GM21723 (cell line): ENCODE results near the gene SORCS2.

Experiments
- ATAC-seq: cut with Tn5 transposase; IDR thresholded peaks from one replicate; pipeline ENCODE4 v1.9.1; 2021; ENCODE audit warnings: mild to moderate bottlenecking, moderate library complexity; ENCODE audit not compliant: unreplicated experiment

The SORCS2 gene

DNA sequence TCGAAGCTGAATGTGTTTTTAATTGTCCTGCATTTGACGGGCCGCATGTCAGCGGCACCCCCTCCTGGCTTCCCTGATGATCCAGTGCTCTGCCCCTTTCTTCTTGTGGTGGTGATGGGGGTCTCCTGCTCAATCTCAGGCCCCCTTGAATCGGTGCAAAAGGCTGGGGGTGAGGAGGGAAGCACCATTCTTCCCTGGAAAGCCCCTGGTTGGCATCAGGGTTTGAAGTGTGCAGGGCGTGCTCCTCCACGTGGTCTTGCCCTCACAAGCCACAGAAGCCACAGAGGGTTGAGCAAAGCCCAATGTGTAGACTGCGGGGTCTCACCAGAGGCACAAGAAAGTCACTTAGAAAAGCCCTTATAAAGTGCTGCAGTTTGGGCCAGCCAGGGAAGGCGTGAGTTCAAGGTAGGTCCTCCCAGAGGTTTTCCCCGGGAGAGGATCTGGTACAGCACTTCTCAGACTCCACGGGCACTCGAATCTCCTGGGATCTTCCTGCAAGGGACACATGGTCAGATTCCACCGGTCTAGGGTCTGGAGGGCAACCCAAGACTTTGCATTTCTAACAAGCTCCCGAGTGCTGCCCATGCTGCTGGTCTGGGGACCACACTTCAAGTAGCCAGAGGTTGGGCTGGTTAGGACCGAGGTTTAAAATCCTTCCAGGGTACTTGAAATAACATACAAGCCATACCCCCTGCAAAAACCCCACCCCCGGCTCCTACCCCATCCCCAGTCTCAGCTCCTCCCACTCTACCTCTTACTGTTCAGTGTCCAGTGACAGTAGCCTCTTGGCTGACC lies 207.3 kb downstream of the SORCS2 start:
- ATAC-seq: no peak

DNA sequence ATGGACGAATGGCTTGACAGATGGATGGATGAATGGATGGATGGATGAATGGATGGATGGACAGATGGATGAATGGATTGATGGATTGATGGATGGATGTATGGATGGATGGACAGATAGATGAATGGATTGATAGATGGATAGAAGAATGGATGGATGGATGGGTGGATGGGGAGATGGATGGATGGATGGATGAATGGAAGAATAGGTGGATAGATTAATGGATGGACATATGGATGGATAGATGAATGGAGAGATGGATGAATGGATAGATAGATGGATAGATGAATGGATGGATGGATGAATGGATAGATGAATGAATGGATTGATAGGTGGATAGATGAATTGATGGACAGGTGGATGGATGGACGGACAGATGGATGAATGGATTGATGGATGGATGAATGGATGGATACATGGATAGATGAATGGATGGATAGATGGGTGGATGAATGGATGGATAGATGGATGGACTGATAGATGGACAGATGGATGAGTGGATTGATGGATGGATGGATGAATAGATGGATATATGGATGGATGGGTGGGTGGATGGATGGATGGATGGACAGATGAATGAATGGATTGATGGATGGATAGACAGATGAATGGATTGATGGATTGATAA lies 208.4 kb downstream of the SORCS2 start:
- ATAC-seq: no peak

DNA sequence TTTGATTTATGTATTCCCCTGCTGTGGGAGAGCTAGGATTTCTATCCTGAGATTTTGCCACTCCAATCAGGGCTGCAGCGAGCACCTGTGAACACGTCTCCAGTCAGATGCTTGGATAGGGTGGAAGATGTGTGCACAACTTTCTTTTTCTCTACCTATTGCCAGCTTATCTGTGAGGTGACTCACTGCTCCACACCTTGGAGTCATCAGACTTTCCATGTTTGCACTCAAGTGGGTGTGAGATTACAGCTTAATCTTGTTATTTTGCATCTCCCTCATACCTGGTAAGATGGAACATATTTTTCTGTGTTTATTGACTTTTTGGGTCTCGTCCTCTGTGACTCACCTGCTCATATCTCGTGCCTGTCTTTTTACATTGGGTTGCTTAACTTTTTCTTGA lies 210.2 kb downstream of the SORCS2 start:
- ATAC-seq: no peak

DNA sequence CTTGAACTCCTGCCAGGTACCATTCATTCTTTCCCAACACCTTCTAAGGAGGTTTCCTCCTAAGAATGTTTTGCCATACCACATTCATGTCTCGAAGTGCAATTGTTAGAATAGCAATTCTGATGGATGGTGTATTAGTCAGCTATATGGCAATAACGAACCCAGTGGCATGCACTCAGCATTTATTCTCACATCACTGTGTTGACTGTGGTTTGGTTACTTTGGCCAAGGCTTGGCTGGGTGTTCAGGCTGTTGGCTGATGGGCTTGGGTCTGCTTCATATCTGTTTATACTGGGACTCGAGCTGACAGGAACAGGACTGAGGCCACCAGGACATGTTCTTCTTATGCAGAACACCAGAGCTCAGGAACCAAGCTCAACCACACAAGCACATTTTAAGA lies 210.7 kb downstream of the SORCS2 start:
- ATAC-seq: no peak

DNA sequence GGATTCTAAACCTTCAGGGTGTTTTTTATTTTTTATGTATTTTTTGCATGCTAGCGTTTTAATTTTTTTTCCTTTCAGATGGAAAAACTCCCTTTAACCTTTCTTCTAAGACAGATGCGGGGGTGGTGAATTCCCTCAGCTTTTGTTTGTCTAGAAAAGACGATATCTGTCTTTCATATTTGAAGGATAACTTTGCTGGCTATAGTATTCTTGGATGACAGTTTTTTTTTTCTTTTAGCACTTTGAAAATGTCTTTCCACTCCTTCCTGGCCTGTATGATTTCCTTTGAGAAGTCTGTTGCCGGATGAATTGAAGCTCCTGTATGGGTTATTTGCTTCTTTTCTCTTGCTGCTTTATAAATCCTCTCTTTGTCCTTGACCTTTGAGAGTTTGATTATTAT lies 215.8 kb downstream of the SORCS2 start:
- ATAC-seq: no peak

DNA sequence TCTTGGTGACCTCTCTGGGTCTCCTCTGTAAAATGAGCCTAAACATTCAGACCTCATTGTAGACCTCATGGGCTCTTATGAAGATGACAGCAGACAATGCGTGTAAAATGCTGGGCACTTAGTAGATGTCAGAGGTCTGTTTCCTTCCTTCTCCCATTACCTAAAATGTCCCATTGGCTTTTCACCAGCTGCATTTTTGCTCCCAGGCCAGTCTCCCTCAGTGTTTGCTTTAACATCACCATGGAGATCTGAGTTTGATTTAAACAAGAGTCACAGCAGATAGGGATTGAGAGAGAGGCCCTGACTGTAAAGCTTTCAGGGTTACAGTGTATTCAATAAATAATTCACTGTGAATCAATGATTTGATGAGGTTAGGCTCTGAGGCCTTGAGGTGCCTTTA lies 218.1 kb downstream of the SORCS2 start:
- no peak for ATAC-seq

DNA sequence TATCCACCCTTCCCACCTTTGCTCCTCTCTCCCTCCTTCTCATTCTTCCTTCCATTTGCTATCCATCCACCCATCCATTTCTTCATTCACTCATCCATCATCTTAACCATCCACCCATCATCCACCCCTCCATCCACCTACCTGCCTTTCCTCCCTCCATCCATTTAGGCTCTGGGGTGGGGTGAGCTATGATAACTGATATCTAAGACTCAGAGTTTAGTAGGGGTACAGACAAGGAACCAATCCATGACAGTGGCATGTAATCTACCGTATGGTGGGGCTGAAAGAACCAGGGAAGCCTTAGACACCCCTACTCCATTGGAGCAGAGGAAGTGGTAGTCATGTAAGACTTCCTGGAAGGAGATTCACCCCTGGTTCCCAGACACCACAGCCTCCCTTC lies 219.2 kb downstream of the SORCS2 start:
- no peak for ATAC-seq

DNA sequence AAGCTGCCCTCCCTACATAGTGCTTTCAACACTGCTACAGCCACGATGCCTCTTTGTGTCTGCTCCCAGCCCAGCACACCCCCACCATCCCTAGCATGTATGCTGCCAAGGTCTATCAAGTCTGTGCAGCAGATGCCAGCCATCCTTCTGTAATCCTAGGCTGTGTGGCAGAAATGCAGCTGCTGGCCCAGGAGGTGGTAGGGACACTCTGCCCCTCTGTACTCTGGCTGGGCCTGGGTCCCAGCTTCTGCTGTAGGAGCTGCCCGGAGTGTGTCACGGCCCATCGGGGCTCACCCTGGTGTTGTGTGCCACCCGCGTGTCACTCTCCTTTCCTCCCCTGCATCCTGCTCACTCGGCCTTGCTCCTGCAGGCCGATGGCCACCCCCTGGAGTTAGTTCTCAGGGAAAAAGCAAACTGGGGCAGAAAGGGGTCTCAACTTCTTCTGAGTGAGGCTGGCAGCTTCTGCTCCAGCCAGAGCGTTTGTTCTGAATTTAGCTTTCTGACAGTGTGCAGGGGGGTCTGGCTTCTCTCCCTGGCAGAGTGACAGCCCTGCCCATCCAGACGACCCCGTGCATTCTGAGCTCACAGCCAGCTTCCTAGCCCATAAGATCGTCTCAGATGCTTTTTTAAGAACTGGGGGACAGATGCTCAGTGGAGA lies 219.7 kb downstream of the SORCS2 start:
- no peak for ATAC-seq

DNA sequence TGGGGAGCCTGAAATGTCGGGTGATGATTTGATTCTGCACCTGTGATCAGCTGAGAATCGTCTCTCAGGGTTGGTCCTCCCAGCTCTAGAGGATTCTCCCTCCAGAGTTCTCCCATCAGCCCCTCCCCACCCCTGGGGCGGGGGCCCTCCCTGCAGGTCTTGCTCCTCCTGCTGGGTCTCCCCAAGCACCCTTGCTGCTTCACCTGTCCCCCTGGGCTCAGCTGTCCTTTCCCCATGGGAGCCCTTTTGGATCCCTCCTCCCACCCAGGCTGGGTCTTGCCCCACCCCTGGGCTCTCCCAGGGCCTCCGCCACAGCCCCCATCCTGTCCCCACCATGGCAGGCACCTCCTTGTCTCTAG lies 220.2 kb downstream of the SORCS2 start:
- ATAC-seq: no peak

DNA sequence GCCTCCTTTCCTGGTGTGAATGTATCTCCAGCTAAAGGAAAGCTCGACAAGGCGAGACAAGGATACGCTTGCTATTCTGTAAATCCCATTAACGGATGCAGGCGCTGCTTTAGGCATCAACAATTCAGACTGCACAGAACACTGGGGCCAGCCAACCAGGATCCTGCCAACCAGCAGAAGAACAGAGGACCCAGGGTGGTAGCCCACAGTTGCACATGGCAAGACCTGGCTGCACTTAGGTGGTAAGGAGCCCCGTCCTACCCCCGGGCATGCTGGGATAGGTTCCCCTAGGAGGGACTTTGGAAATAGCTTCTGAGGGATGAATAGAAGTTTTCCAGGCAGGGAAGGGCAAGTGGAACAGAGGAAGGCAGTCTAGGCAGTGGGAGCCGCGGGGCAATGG lies 221.7 kb downstream of the SORCS2 start:
- no peak for ATAC-seq

DNA sequence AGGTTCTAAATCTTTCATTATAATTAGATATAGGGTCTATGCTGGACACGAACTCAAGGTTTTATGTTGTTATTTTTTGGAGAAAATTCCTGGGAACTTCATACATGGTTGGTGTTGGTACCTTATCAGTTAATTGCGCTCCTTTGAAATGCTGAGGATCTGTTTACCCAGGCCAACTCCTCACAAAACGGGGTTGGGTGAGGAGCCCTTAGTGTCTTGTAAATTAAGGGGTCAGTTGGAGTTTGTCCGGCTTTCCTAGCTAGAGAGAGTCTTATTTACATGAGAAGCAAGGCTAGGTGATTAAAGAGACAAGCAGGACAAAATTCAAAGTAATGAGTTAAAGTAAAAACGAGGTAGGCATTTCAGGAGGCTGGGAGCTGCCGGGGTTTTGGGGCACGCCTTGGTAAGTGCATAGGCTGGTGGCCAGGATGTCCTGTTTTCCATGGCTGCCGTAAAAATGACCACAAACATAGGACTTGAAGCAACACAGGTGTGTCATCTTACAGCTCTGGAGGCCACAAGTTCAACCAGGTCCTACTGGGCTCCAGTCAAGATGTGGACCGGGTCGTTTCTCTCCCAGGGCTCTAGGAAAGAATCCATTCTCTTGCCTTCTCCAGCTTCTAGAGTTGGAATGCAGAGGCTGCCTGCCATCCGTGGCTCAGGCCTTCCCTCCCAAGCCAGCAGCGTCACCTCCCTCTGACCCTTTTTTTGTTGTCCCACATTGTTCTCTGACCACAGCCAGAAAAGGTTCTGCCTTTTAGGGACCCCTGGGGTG lies 222.6 kb downstream of the SORCS2 start:
- no peak for ATAC-seq

DNA sequence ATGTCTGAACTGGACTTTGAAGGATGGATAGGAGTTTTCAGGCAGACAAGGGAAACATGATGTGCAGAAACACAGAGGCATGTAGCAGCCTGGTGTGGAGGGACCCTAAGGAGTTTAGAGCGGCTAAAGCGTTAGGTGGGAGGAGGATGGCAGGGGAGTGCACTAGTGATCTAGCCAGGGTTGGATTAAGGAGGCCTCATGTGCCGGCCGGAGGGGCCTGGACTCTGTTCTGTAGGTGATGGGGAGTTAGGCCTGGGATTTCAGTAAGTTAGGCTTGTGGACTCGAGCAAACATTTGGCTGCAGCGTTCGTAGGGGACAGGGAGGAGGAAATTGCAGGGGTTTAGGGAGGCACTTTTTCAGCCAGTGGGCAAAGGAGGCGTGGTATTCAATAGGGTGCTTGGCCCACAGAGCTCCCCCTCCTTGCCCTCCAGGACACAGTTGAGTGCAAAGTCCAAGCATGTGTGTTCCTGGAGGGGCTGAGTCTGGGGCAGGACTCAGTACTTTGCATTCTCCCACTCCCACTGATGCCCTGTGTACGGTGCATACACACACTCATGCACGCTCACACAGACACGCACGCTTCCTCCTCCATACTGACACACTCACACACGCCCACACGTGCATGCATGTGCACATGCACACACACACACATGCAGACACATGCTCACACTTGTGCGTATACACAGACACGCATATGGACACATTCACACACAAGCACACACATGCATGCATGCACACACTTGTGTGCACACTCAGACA lies 223.8 kb downstream of the SORCS2 start:
- ATAC-seq: no peak

DNA sequence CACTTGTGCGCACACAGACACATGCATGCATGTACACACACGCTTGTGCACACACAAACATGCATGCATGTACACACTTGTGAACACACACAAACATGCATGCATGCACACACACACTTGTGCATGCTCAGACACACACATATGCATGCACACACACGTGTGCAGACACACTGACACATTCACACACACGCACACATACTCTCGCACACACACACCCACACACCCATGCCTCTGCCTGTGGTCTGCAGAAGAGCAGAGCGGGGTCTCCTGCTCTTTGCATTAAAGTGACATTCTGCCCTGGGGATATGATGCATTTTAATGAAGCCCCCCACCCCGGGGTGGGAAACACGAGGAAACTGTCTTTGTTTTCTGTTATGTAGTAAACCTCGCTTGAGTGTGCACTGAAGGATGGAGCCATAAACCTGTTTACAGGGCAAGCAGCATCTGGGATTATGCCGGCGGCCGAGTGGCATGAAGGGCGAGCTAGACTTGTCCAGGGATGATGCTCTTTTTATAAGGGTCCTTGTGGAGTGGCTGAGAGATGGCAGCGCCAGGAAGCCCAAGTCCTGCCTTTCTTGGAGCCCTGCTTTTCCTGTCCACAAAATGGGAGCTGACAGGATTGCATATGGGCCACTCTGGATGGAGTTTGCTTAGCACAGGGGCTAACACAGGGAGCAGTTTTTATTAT lies 224.6 kb downstream of the SORCS2 start:
- no peak for ATAC-seq

DNA sequence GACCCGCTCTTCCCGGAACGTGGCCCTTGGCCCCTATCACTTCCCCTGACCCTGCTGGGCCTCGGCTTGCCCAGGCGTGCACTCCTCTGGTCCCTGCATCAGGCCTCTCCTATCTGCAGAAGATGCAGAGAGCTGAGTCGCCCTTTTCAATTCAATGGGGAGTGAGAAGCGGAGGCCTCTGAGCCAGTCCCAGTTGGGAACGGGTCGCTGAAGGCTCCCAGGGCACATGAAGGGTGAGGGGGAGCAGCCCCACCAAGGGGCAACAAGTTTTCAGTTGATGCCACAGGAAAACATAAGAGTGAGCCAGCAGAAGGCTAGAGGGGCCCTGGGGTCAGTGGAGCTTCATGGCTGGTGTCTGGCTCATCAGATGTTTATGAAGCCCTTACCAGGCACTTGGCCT lies 225.3 kb downstream of the SORCS2 start:
- ATAC-seq: no peak

DNA sequence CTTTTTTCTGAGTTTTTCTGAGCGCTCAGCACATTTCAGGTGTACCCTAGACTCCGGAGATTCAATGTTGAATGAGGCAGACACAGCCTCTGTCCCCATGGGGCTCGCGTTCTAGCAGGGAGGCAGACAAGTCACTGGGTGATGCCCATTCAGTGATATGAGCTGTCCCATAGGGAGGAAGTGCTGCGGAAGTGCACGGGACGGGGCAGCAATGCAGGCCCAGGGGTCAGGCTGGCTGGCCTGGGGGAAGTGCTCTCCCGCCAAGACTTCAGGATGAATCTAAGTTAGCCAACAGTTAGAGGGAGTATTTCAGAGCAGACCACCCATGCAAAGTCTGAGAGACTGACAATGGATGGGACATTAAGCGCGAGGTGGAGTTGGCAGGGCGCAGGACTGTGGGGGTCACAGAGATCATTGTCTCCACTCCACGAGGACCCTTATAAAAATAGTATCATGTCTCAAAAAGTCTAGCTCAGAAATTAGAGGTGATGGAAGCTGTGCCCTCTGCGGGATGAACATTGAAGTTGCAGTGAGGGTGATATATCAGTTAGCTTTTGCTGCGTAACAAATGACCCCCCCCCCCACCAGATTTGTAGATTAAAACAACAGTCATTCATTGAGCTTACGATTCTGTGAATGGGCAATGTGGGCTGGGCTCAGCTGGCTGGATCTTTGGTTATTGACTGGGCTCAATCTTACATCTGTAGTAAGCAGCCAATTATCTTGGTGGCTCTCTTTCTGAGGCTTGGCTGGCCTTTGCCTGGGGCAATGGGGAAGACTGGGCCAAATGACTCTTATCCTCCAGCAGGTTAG lies 226.0 kb downstream of the SORCS2 start:
- no peak for ATAC-seq

DNA sequence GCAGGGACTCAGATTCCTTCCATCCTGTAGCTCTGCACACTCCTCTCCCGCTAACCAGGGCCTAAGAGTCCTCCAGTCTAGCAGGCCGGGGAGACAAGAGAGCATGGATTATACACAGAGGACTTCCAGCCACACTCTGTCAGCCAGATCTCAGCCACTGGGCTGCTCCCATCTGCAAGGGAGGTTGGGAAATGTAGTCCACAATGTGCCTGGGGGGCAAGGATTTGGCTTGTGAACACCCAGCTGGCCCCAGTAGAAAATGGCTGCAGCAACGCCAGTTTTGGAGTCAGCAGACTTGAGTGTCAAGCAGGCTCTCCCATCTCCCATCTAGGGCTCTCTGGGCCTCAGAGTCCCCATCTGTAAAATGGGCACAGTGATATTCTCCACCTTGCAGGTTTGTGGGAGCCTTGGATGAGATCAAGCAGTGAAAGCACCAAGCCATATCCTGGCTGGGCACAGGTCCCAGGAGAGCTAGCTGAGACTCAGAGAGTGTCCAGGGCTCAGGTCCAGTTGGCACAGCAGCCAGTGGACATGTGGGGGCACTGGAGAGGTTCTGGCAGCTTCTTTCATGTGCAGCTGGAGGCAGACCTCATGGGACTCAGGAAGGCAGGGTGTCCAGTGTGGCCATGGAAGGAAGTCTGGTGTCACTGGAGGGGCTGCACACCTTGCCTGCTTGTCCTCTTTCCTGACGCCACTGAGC lies 227.8 kb downstream of the SORCS2 start:
- no peak for ATAC-seq

DNA sequence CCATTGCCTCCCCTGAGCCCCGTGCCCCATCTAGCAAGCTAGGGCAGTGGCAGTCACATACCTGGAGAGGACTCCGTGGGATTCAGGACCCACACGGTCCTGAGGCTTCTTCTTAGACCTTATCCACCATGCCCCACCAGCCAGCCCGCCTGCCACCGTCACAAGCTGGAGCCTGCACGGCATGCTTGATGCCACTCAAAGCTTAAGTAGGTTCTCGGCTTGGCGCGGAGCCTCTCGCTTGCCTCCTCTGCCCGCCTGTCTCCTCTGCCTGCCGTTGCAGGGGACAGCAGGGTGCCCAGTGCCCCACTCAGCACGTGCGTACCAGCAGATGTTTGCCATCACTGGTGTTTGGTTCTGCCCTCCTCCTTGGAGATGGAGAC lies 228.3 kb downstream of the SORCS2 start:
- ATAC-seq: no peak

DNA sequence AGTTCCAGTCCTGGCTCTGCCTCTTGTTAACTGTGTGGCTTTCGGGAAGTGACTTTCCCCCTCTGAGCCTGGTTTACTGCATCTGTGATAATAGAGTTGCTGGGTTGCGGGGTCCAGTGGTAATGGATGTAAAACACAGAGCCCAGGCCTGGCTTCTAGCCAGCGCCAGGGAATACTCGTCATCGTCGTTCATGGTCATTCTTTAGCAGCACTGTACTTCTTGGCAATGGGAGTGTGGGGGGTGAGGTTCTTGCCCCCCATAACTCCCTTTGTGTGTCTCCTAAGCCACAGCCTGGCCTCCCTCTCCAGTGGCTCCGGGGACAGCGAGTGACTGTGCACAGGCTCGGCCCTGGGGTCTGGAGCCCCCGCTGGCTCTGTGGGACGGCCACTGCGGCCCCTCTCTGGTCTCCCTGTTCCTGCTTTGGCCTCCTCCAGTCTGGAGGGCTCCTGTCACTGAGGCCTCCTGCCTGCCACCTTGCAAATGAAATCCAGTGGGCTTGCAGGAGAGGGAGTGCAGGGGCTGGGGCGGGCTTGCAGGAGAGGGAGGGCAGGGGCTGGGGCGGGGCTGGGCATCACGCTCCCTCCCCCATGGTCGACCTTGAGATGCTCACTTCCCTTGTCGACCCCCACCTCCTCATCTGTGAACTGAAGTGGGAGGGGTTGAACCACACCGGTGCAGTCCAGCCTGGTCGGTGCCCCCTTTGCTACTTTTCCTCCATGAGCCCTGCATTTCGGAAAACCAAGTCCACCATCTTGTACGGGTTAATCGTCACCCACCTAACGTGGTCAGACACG lies 229.2 kb downstream of the SORCS2 start:
- ATAC-seq: no peak
